Measurements from ENCODE around the gene SCARF2.
A peak's percentile ranks its signal among the peaks of the same experiment; 100 is the strongest.

SCARF2 gene

DNA sequence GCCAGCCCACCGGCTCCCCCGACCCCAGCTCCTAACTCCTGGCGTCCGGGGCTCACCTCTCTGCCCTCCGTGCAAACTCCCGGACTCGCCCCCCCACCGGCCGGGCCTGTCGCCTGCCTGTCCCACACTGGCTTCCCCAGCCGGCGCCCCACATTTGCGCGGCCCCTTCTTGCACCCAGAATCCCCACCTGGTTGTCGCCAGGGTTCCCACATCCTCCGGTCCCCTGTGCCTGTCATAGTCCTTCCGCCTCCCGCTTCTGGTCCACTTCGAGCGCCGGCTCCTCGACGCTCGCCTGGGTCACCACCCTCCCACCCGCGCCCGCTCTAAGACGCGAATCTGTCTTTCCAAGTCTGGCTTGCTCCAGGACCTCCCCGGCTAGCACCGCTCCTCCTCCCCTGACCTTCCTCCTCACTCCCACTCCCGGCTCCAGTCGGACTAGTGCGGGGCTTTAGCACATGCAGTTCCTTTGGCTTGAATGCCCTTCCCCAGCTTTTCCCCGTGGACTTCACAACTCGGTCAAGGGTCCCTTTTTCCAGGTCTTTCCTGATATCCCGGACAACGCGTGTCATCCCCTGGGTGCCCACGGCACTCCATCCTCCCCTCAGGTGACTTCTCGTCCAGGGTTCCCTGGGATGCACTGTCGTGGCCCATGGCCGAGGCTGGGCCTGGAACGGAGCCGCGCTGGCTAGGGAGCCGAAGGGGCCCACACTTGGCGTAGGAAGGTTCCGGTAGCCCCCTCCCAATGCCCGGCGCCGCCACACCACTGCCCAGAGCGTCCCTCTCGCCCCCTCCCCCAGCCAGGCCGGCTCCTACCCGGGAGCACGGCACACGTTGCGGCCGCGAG lies 635 bp downstream of the SCARF2 start:
- H3K9ac ChIP-seq (ENCODE audit: low read length), result peak overlapping the region; percentile 7
- H3K4me3 ChIP-seq (ENCODE audit: low read depth in 1 of 2, low read length in 2 of 2), result peak overlapping the region; percentile 58 to 75
- H3K27me3 ChIP-seq (ENCODE audit: control insufficient read depth in 1 of 2, insufficient read depth in 2 of 2, low read length in 2 of 2), result peaks cover 0 to 9% of the 10 kb centered on the region in 2 donors
- peaks cover 20% of the 10 kb centered on the region for H3K4me1 ChIP-seq (ENCODE audit: insufficient read depth, low read length)
- peaks cover 1% of the 10 kb centered on the region for H3K36me3 ChIP-seq (ENCODE audit: insufficient read depth, low read length)
- peak overlapping the region; percentile 82 for H3K27ac ChIP-seq (ENCODE audit: low read depth, low read length)
- H3K9me3 ChIP-seq (ENCODE audit: low read length), result no peaks in the 10 kb centered on the region

DNA sequence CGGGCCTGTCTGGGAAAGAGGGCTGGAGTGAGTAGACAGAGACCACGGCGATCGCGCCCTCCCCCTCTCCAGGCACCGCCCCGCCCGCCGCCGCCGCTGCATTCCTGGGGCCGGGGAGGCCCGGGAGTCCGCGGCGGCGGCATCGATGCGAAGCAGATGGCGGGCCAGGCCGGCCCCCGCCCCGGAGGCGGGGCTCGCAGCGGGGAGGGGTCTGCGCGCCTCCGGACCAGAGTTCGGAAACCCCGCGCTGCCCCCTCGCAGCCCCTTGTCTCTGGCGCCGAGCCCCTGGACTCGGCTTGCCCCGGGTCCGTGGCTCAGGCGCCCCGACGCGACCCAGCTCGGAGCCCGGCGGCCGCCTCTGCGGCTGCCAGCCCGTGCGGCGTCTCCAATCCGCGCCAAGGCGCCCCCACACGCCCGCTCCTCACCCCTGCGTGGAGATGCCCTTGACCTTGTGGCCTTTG lies 1.3 kb downstream of the SCARF2 start:
- Histone ChIP-seq H3K36me3 (ENCODE audit: insufficient read depth, low read length) (no peaks in the 10 kb centered on the region), H3K27ac (ENCODE audit: low read depth, low read length) (peak overlapping the region; percentile 82), H3K4me1 (ENCODE audit: insufficient read depth, low read length) (peaks cover 20% of the 10 kb centered on the region), H3K4me3 (ENCODE audit: low read depth in 1 of 2, low read length in 2 of 2) (peak overlapping the region; percentile 58 to 75), H3K27me3 (ENCODE audit: control insufficient read depth in 1 of 2, insufficient read depth in 2 of 2, low read length in 2 of 2) (peaks cover 0 to 9% of the 10 kb centered on the region in 2 donors), H3K9ac (ENCODE audit: low read length) (peak overlapping the region; percentile 7), H3K9me3 (ENCODE audit: low read length) (no peaks in the 10 kb centered on the region)

GRCh38 chr22:20435436-20436306 lies 2.0 kb downstream of the SCARF2 start:
- Histone ChIP-seq H3K4me3 (ENCODE audit: low read depth in 1 of 2, low read length in 2 of 2) (peak overlapping the region; percentile 55 to 75), H3K27ac (ENCODE audit: low read depth, low read length) (no peak overlapping the region), H3K36me3 (ENCODE audit: insufficient read depth, low read length) (no peaks in the 10 kb centered on the region), H3K9me3 (ENCODE audit: low read length) (no peaks in the 10 kb centered on the region), H3K4me1 (ENCODE audit: insufficient read depth, low read length) (peaks cover 20% of the 10 kb centered on the region), H3K27me3 (ENCODE audit: control insufficient read depth in 1 of 2, insufficient read depth in 2 of 2, low read length in 2 of 2) (peaks cover 0 to 9% of the 10 kb centered on the region in 2 donors), H3K9ac (ENCODE audit: low read length) (no peak overlapping the region)

GRCh38 chr22:20434773-20435172 lies 2.9 kb downstream of the SCARF2 start:
- Histone ChIP-seq H3K4me1 (ENCODE audit: insufficient read depth, low read length) (peaks cover 20% of the 10 kb centered on the region), H3K27me3 (ENCODE audit: control insufficient read depth in 1 of 2, insufficient read depth in 2 of 2, low read length in 2 of 2) (peaks cover 0 to 9% of the 10 kb centered on the region in 2 donors), H3K9me3 (ENCODE audit: low read length) (no peaks in the 10 kb centered on the region)

GRCh38 chr22:20434264-20434751 lies 3.3 kb downstream of the SCARF2 start:
- peaks cover 0 to 9% of the 10 kb centered on the region in 2 donors for H3K27me3 ChIP-seq (ENCODE audit: control insufficient read depth in 1 of 2, insufficient read depth in 2 of 2, low read length in 2 of 2)
- H3K4me3 ChIP-seq (ENCODE audit: low read depth in 1 of 2, low read length in 2 of 2), result no peak overlapping the region
- H3K9me3 ChIP-seq (ENCODE audit: low read length), result no peaks in the 10 kb centered on the region
- peaks cover 20% of the 10 kb centered on the region for H3K4me1 ChIP-seq (ENCODE audit: insufficient read depth, low read length)
- H3K36me3 ChIP-seq (ENCODE audit: insufficient read depth, low read length), result no peaks in the 10 kb centered on the region
- no peak overlapping the region for H3K9ac ChIP-seq (ENCODE audit: low read length)
- H3K27ac ChIP-seq (ENCODE audit: low read depth, low read length), result no peak overlapping the region

More at GRCh38 chr22:20434773-20435172, 2.9 kb downstream of the SCARF2 start:
- Histone ChIP-seq H3K27ac (ENCODE audit: low read depth, low read length) (no peak overlapping the region), H3K4me3 (ENCODE audit: low read depth in 1 of 2, low read length in 2 of 2) (no peak overlapping the region), H3K9ac (ENCODE audit: low read length) (no peak overlapping the region), H3K36me3 (ENCODE audit: insufficient read depth, low read length) (no peaks in the 10 kb centered on the region)

GRCh38 chr22:20433686-20434241 lies 3.9 kb downstream of the SCARF2 start:
- Histone ChIP-seq H3K27ac (ENCODE audit: low read depth, low read length) (no peak overlapping the region), H3K4me1 (ENCODE audit: insufficient read depth, low read length) (peaks cover 18% of the 10 kb centered on the region), H3K36me3 (ENCODE audit: insufficient read depth, low read length) (no peaks in the 10 kb centered on the region), H3K27me3 (ENCODE audit: control insufficient read depth in 1 of 2, insufficient read depth in 2 of 2, low read length in 2 of 2) (peaks cover 0 to 9% of the 10 kb centered on the region in 2 donors), H3K4me3 (ENCODE audit: low read depth in 1 of 2, low read length in 2 of 2) (no peak overlapping the region), H3K9ac (ENCODE audit: low read length) (no peak overlapping the region), H3K9me3 (ENCODE audit: low read length) (no peaks in the 10 kb centered on the region)

GRCh38 chr22:20433191-20433590 lies 4.4 kb downstream of the SCARF2 start:
- Histone ChIP-seq H3K36me3 (ENCODE audit: insufficient read depth, low read length) (no peaks in the 10 kb centered on the region), H3K27me3 (ENCODE audit: control insufficient read depth in 1 of 2, insufficient read depth in 2 of 2, low read length in 2 of 2) (peaks cover 0 to 9% of the 10 kb centered on the region in 2 donors), H3K9me3 (ENCODE audit: low read length) (no peaks in the 10 kb centered on the region), H3K4me1 (ENCODE audit: insufficient read depth, low read length) (peaks cover 12% of the 10 kb centered on the region), H3K4me3 (ENCODE audit: low read depth in 1 of 2, low read length in 2 of 2) (no peak overlapping the region), H3K27ac (ENCODE audit: low read depth, low read length) (no peak overlapping the region), H3K9ac (ENCODE audit: low read length) (no peak overlapping the region)

DNA sequence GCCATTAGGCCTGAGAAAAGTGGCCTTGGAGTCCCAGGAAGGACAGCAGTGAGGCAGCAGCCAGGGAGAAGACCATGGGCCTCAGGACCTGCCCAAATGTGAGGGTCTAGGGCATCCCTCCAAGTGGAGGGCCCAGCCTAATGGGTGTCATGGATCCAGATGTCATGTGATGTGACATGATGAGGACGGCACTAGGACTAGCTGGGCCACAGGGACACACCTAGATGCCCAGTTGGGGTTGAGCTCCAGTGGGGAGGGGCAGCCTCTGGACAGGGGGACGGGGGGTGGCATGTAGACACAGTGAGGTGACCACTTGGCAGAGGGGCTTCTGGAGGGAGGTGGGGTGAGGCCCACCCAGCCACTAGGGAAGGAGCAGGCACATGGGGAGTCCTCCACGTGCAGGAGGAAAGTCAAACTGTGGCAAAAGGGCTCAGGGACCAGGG lies 5.4 kb downstream of the SCARF2 start:
- H3K36me3 ChIP-seq (ENCODE audit: insufficient read depth, low read length), result peaks cover 6% of the 10 kb centered on the region
- peaks cover 0 to 9% of the 10 kb centered on the region in 2 donors for H3K27me3 ChIP-seq (ENCODE audit: control insufficient read depth in 1 of 2, insufficient read depth in 2 of 2, low read length in 2 of 2)
- H3K27ac ChIP-seq (ENCODE audit: low read depth, low read length), result no peak overlapping the region
- no peak overlapping the region for H3K4me3 ChIP-seq (ENCODE audit: low read depth in 1 of 2, low read length in 2 of 2)
- no peak overlapping the region for H3K9ac ChIP-seq (ENCODE audit: low read length)
- no peaks in the 10 kb centered on the region for H3K9me3 ChIP-seq (ENCODE audit: low read length)
- H3K4me1 ChIP-seq (ENCODE audit: insufficient read depth, low read length), result peaks cover 11% of the 10 kb centered on the region

GRCh38 chr22:20431511-20432192 lies 6.0 kb downstream of the SCARF2 start:
- H3K27ac ChIP-seq (ENCODE audit: low read depth, low read length), result no peak overlapping the region
- peaks cover 0 to 8% of the 10 kb centered on the region in 2 donors for H3K27me3 ChIP-seq (ENCODE audit: control insufficient read depth in 1 of 2, insufficient read depth in 2 of 2, low read length in 2 of 2)
- peaks cover 10% of the 10 kb centered on the region for H3K36me3 ChIP-seq (ENCODE audit: insufficient read depth, low read length)
- no peaks in the 10 kb centered on the region for H3K9me3 ChIP-seq (ENCODE audit: low read length)
- peaks cover 11% of the 10 kb centered on the region for H3K4me1 ChIP-seq (ENCODE audit: insufficient read depth, low read length)
- H3K9ac ChIP-seq (ENCODE audit: low read length), result no peak overlapping the region
- H3K4me3 ChIP-seq (ENCODE audit: low read depth in 1 of 2, low read length in 2 of 2), result no peak overlapping the region

- Histone ChIP-seq H3K4me3 (ENCODE audit: low read depth in 1 of 2, low read length in 2 of 2) (peak overlapping the region in 1 of 2 donors; percentile 20), H3K27ac (ENCODE audit: low read depth, low read length) (no peak overlapping the region), H3K36me3 (ENCODE audit: insufficient read depth, low read length) (peaks cover 10% of the 10 kb centered on the region), H3K9ac (ENCODE audit: low read length) (no peak overlapping the region), H3K9me3 (ENCODE audit: low read length) (no peaks in the 10 kb centered on the region), H3K27me3 (ENCODE audit: control insufficient read depth in 1 of 2, insufficient read depth in 2 of 2, low read length in 2 of 2) (peaks cover 0 to under 1% of the 10 kb centered on the region in 2 donors), H3K4me1 (ENCODE audit: insufficient read depth, low read length) (peaks cover 8% of the 10 kb centered on the region)
These were observed 6.7 kb downstream of the SCARF2 start for GRCh38 chr22:20430720-20431510.

All from muscle layer of colon (tissue), 2 donors.